HepG2 (cell line): ENCODE data around the gene ADGRF1. TPM values are rescaled to one million over a fixed set of nuclear protein-coding genes. Genes with fewer than 3 reads are reported as not detected.

Experiments used
- BCL6 ChIP-seq: IDR thresholded peaks from 2 replicates; pipeline ENCODE4 v1.6.1; 2016; ENCODE audit warnings: missing genetic modification reagents, missing compliant biosample characterization
- CBX5 ChIP-seq: sonication (generic); formaldehyde crosslinking; IDR thresholded peaks from 2 replicates; pipeline ENCODE4 v1.4.0; 2020; ENCODE audit warnings: missing genetic modification reagents, borderline replicate concordance
- EP300 ChIP-seq, 3 experiments: sonication (generic) in 1 of 3; formaldehyde crosslinking in 1 of 3; IDR thresholded peaks; 2 replicates each; pipeline versions ENCODE4 v1.5.1 to v1.6.1; 2011 to 2020; ENCODE audit warnings: low read depth in 2 of 3, low read length in 2 of 3, borderline replicate concordance in 1 of 3, improper control_type of control experiment in 1 of 3, mild to moderate bottlenecking in 1 of 3, missing genetic modification reagents in 1 of 3, moderate library complexity in 1 of 3
- GLI4 ChIP-seq: sonication (generic); formaldehyde crosslinking; IDR thresholded peaks from 2 replicates; pipeline ENCODE4 v1.5.1; 2020; ENCODE audit warnings: missing genetic modification reagents, mild to moderate bottlenecking, moderate library complexity, borderline replicate concordance
- GZF1 ChIP-seq: sonication (generic); formaldehyde crosslinking; IDR thresholded peaks from 2 replicates; pipeline ENCODE4 v1.5.1; 2020; ENCODE audit warnings: mild to moderate bottlenecking, missing genetic modification reagents
- HDAC1 ChIP-seq: sonication (generic); formaldehyde crosslinking; IDR thresholded peaks from 2 replicates; pipeline ENCODE4 v1.5.1; 2020; ENCODE audit warnings: mild to moderate bottlenecking, missing genetic modification reagents
- KAT8 ChIP-seq: IDR thresholded peaks from 2 replicates; pipeline ENCODE4 v1.6.1; 2016; ENCODE audit warnings: missing genetic modification reagents, missing compliant biosample characterization
- PPARG ChIP-seq: conservative IDR thresholded peaks from 2 replicates; pipeline ENCODE4 v1.6.1; 2016; ENCODE audit warnings: missing biosample characterization, missing genetic modification reagents
- SMC3 ChIP-seq: IDR thresholded peaks from 2 replicates; pipeline ENCODE4 v1.6.1; 2011; ENCODE audit warnings: low read length, improper control_type of control experiment
- SOX6 ChIP-seq, 2 experiments: fragments of 450-650 bp in 1 of 2; sonication (generic) in 1 of 2; formaldehyde crosslinking in 1 of 2; IDR thresholded peaks; 2 replicates each; pipeline versions ENCODE4 v1.4.0 to v1.6.1; 2017 to 2020; ENCODE audit warnings: antibody characterized with exemption in 1 of 2, mild to moderate bottlenecking in 1 of 2, missing genetic modification reagents in 1 of 2
- ZEB1 ChIP-seq: IDR thresholded peaks from 2 replicates; pipeline ENCODE4 v1.6.1; 2012; ENCODE audit warnings: mild to moderate bottlenecking, low read depth, inconsistent platforms; ENCODE audit not compliant: insufficient replicate concordance
- ZNF274 ChIP-seq: sonication (generic); formaldehyde crosslinking; IDR thresholded peaks from 2 replicates; pipeline ENCODE4 v1.5.1; 2020; ENCODE audit warnings: mild to moderate bottlenecking, missing genetic modification reagents
- ZNF605 ChIP-seq: sonication (generic); formaldehyde crosslinking; IDR thresholded peaks from 2 replicates; pipeline ENCODE4 v1.8.0; 2022; ENCODE audit warnings: mild to moderate bottlenecking, missing genetic modification reagents
- ZNF652 ChIP-seq: IDR thresholded peaks from 2 replicates; pipeline ENCODE4 v1.6.1; 2016; ENCODE audit warnings: low read depth, borderline replicate concordance
- ZNF749 ChIP-seq: sonication (generic); formaldehyde crosslinking; IDR thresholded peaks from 2 replicates; pipeline ENCODE4 v1.8.0; 2022; ENCODE audit warnings: mild to moderate bottlenecking, missing genetic modification reagents, moderate library complexity, borderline replicate concordance
- ZNF788 ChIP-seq: sonication (generic); formaldehyde crosslinking; IDR thresholded peaks from 2 replicates; pipeline ENCODE4 v1.5.0; 2020; ENCODE audit warnings: mild to moderate bottlenecking, missing genetic modification reagents, borderline replicate concordance
- ZNF816 ChIP-seq: sonication (generic); formaldehyde crosslinking; IDR thresholded peaks from 2 replicates; pipeline ENCODE4 v1.8.0; 2022; ENCODE audit warnings: missing genetic modification reagents, mild to moderate bottlenecking, borderline replicate concordance
- polyA plus RNA-seq, 8 experiments: library from polyadenylated mRNA; depleted of rRNA in 3 of 8; stranded (reverse) in 7 of 8; unstranded in 1 of 8; fragments of >200 nt; fragmentation: Illumina TruSeq in 4 of 8; extraction: Trizol in 4 of 8; gene quantifications; 2 replicates each; pipeline versions ENCODE4 v1.2.1 to v1.2.3, GENCODE V29; 2011 to 2016; ENCODE audit warnings: low read depth in 4 of 8, missing spikeins in 1 of 8, mixed read lengths in 1 of 8; ENCODE audit not compliant: insufficient read depth in 1 of 8
- total RNA-seq, 5 experiments: library from RNA; depleted of rRNA; stranded (reverse); fragments of >200 nt; fragmentation: Illumina TruSeq; extraction: Trizol; gene quantifications; 2 replicates each; pipeline ENCODE4 v1.2.3, GENCODE V29; 2016; ENCODE audit warnings: low read depth in 1 of 5
- TF ChIP-seq, protein P1 (sequence below): sonication (generic); formaldehyde crosslinking; IDR thresholded peaks from 2 replicates; pipeline ENCODE4 v1.5.1; 2020; ENCODE audit warnings: missing genetic modification reagents, mild to moderate bottlenecking, borderline replicate concordance
- TF ChIP-seq, protein P2 (sequence below): sonication (generic); formaldehyde crosslinking; IDR thresholded peaks from 2 replicates; pipeline ENCODE4 v1.9.0; 2022; ENCODE audit warnings: missing genetic modification reagents, mild to moderate bottlenecking, borderline replicate concordance
- TF ChIP-seq, protein P3 (sequence below): sonication (generic); IDR thresholded peaks from 2 replicates; pipeline ENCODE4 v1.6.1; 2016; ENCODE audit warnings: low read depth, borderline replicate concordance
- TF ChIP-seq, protein P4 (sequence below): sonication (generic); formaldehyde crosslinking; IDR thresholded peaks from 2 replicates; pipeline ENCODE4 v1.5.0; 2020; ENCODE audit warnings: mild to moderate bottlenecking, missing genetic modification reagents, moderate library complexity

ADGRF1 gene
- total and polyA plus RNA-seq, 2 of the 13 experiments (the other 11 are each of a cell fraction or from before 2014, with no cell fraction given), result not detected

DNA sequence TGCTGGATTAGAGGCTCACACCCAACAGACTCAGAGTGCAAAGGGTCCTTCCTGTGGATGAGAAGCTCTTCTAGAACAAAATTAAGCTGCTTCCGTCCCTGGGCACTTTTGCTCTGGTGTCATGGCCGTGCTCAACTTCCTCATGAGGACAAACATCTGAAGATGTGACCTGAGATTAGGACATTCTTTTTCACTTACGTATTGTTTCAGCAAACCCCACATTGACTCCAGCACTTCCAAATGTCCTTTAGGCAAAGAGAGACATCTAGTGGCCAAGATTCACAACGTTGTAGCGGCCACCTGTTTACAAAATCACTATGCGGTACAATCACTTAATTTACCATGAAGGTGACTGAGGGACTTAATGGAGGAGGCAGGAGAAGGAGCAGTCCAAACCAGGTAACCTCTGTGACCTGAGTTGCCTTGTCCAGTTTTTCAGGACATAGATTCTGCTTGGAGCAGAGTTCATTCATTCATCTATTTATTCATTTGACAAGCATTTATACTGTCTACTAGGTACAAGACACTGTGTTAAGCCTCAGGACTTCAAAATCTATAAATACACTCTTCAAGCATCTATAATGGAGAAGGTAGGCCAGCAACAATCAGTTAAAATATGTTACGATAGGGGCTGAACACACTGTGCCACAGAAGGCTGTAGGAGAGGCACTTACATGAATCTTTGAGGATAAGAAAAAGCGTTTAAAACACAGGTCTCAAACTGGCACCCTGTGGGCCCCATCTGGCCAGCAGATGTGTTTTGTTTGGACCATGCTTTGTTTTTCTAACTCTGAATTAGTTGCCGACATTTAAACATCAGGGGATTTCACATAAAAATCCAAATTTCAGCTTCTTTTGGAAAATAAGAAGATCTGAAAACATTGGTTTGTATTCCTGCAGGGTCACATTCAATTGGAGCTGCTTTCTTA, 5.6 kb upstream of the ADGRF1 start (continued):
- TF ChIP-seq EP300 (IDR thresholded peaks at IDR 0.05; ENCODE audit: low read depth in 2 of 2, low read length in 2 of 2) (peak in 1 of 2 experiments; percentile 31; a peak in 1 of 4 replicates), EP300 (CRISPR knock-in tag; IDR thresholded peaks at IDR 0.05; ENCODE audit: borderline replicate concordance) (no peak; the same call in 1 of the 2 replicates), HDAC1 (peak; percentile 53), ZNF788 (CRISPR knock-in tag) (peak; percentile 61; the same call in 1 of the 2 replicates), KAT8 (CRISPR knock-in tag) (peak; percentile 77; the same call in 1 of the 2 replicates), ZNF749 (CRISPR knock-in tag) (no peak), GZF1 (CRISPR knock-in tag) (no peak), GLI4 (CRISPR knock-in tag) (0 out of 2 replicates have a peak, but pooled peaks have one; percentile 25), ZEB1 (no peak), BCL6 (peak; percentile 30; the same call in 1 of the 2 replicates), SMC3 (peak; percentile 83), ZNF652 (CRISPR knock-in tag) (peak; percentile 8; the same call in 1 of the 2 replicates), ZNF605 (CRISPR knock-in tag) (peak; percentile 58; the same call in 1 of the 2 replicates), CBX5 (peak; percentile 59; the same call in 1 of the 2 replicates), SOX6 (IDR thresholded peaks at IDR 0.05) (no peak), SOX6 (CRISPR knock-in tag; IDR thresholded peaks at IDR 0.05) (peak; percentile 81), PPARG (CRISPR knock-in tag) (peak; percentile 67), ZNF274 (CRISPR knock-in tag) (peak; percentile 29; the same call in 1 of the 2 replicates), ZNF816 (CRISPR knock-in tag) (no peak)
- TF ChIP-seq, protein P1, sequence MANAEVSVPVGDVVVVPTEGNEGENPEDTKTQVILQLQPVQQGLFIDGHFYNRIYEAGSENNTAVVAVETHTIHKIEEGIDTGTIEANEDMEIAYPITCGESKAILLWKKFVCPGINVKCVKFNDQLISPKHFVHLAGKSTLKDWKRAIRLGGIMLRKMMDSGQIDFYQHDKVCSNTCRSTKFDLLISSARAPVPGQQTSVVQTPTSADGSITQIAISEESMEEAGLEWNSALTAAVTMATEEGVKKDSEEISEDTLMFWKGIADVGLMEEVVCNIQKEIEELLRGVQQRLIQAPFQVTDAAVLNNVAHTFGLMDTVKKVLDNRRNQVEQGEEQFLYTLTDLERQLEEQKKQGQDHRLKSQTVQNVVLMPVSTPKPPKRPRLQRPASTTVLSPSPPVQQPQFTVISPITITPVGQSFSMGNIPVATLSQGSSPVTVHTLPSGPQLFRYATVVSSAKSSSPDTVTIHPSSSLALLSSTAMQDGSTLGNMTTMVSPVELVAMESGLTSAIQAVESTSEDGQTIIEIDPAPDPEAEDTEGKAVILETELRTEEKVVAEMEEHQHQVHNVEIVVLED, result peak; percentile 44; the same call in 1 of the 2 replicates
- TF ChIP-seq, protein P2, sequence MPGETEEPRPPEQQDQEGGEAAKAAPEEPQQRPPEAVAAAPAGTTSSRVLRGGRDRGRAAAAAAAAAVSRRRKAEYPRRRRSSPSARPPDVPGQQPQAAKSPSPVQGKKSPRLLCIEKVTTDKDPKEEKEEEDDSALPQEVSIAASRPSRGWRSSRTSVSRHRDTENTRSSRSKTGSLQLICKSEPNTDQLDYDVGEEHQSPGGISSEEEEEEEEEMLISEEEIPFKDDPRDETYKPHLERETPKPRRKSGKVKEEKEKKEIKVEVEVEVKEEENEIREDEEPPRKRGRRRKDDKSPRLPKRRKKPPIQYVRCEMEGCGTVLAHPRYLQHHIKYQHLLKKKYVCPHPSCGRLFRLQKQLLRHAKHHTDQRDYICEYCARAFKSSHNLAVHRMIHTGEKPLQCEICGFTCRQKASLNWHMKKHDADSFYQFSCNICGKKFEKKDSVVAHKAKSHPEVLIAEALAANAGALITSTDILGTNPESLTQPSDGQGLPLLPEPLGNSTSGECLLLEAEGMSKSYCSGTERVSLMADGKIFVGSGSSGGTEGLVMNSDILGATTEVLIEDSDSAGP (CRISPR knock-in tag), result no peak; the same call in 1 of the 2 replicates
- TF ChIP-seq, protein P3, sequence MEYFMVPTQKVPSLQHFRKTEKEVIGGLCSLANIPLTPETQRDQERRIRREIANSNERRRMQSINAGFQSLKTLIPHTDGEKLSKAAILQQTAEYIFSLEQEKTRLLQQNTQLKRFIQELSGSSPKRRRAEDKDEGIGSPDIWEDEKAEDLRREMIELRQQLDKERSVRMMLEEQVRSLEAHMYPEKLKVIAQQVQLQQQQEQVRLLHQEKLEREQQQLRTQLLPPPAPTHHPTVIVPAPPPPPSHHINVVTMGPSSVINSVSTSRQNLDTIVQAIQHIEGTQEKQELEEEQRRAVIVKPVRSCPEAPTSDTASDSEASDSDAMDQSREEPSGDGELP, result peak; percentile 80; the same call in 1 of the 2 replicates
- TF ChIP-seq, protein P4, sequence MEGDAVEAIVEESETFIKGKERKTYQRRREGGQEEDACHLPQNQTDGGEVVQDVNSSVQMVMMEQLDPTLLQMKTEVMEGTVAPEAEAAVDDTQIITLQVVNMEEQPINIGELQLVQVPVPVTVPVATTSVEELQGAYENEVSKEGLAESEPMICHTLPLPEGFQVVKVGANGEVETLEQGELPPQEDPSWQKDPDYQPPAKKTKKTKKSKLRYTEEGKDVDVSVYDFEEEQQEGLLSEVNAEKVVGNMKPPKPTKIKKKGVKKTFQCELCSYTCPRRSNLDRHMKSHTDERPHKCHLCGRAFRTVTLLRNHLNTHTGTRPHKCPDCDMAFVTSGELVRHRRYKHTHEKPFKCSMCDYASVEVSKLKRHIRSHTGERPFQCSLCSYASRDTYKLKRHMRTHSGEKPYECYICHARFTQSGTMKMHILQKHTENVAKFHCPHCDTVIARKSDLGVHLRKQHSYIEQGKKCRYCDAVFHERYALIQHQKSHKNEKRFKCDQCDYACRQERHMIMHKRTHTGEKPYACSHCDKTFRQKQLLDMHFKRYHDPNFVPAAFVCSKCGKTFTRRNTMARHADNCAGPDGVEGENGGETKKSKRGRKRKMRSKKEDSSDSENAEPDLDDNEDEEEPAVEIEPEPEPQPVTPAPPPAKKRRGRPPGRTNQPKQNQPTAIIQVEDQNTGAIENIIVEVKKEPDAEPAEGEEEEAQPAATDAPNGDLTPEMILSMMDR (CRISPR knock-in tag), result peak; percentile 96
